ENCODE measurements around the gene CST9. TPM values are rescaled to one million over a fixed set of nuclear protein-coding genes. Genes with fewer than 3 reads are reported as not detected.

The CST9 gene
- total RNA-seq, 1 experiment from 2014 or later, result not detected

DNA sequence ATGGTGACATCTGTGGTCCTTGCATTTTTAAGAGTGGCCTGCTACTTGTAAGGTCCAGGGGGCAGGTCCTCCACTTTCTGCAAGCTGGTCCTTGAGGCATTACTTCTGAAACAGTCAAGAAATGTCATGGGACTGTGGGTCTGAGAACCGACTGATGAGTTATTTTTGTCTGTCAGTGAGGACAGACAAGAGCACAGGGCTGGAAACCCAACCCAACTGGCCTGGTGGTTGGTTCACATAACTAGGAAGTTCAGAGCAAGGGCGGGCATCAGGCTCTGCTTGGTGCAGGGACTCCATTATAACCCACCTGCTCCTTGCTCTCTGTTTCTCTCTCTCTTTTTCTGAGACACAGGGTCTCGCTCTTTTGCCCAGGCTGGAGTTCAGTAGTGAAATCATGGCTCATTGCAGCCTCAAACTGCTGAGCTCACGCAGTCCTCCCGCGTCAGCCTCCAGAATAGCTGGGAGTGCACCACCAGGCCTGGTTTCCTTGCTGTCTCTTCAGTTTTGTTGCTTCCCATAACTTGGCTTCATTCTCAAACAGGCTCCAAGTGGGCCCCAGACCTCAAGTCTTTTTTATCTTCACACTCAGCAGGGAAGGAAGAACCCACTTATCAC, 22.8 kb upstream of the CST9 start:
- POLR2A ChIA-PET, result interaction anchor here (1.0 kb wide), 1 partner anchor 9 kb away, joined by 5 read pairs; the partner anchor contains the start of gene CST3
- Histone ChIP-seq H3K9me3 (ENCODE audit: control insufficient read depth in 1 of 2, insufficient read depth in 1 of 2, low read depth in 1 of 2, low read length in 2 of 2) (peaks cover 0 to 8% of the 10 kb centered on the region in 2 experiments; a peak in 1 of 4 replicates), H2AFZ (ENCODE audit: low read depth, low read length, poor library complexity, severe bottlenecking) (peak overlapping the region; percentile 92), H4K20me1 (ENCODE audit: insufficient read depth) (no peaks in the 10 kb centered on the region), H3K9me2 (ENCODE audit: insufficient read depth) (no peaks in the 10 kb centered on the region), H3K27ac (ENCODE audit: low read depth, low read length) (peak overlapping the region; percentile 34; the same call in 1 of the 2 replicates), H3K4me1 (ENCODE audit: control insufficient read depth in 1 of 2, insufficient read depth in 2 of 2, low read length in 2 of 2) (peaks cover 20 to 44% of the 10 kb centered on the region in 2 experiments), H3K9ac (ENCODE audit: low read length) (peak overlapping the region; percentile 42), H3K79me2 (ENCODE audit: insufficient read depth, low read length) (no peaks in the 10 kb centered on the region), H3K36me3 (ENCODE audit: control insufficient read depth in 1 of 2, insufficient read depth in 2 of 2, low read length in 2 of 2) (no peaks in the 10 kb centered on the region), H3K4me3 (replicated peaks in 1 of 2; ENCODE audit: low read depth in 1 of 2, low read length in 2 of 2) (0 out of 4 replicates have a peak overlapping the region, but pooled peaks of 1 of the 2 experiments have one; percentile 19), H3K4me2 (ENCODE audit: low read length) (peak overlapping the region; percentile 67), H3K27me3 (ENCODE audit: insufficient read depth, low read length) (no peaks in the 10 kb centered on the region)
- DNase-seq (ENCODE audit: low read depth, low spot score), result no peak
- no TSS peak for BruUV-seq (replicated peaks)
- peak; percentile 5; the same call in 1 of the 2 replicates for ATAC-seq
- intact Hi-C loops (cut with micrococcal nuclease), result no loop called here
- RAD21 ChIA-PET (ENCODE audit: low non-redundant PET in 1 of 2, low total read pairs in 2 of 2, uncharacterized antibody in 2 of 2, unreplicated experiment in 2 of 2), result no interaction called here
- CTCF ChIA-PET, result no interaction called here
- TF ChIP-seq SRF (IDR thresholded peaks at IDR 0.05; ENCODE audit: low read depth), result no peak
- TF ChIP-seq CEBPB (IDR thresholded peaks at IDR 0.05; ENCODE audit: low read depth), result no peak
- TF ChIP-seq YY1 (IDR thresholded peaks at IDR 0.05; ENCODE audit: extremely low read depth, insufficient replicate concordance, low read depth, low read length), result no peak
- TF ChIP-seq EZH2 (IDR thresholded peaks at IDR 0.05), result no peak

DNA sequence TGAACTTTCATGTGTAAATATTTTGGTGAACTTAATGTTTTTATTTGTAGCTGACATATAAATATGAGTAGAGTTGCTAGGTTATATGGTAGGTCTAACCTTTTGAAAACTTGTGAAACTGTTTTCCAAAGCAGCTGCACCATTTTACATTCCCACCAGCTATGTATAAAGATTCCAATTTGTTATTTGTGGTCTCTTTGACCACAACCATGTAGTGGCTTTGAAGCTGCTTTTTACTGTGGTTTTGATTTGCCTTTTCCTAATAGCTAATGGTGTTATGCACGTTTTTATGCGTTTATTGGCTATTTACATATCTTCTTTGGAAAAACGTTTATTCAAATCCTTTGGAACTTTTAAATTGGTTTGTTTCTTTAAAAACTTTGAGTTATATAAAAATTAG, 21.8 kb upstream of the CST9 start:
- ATAC-seq (no peak), DNase-seq (ENCODE audit: low read depth, low spot score) (no peak)
- Histone ChIP-seq H3K27ac (ENCODE audit: low read depth, low read length) (no peak overlapping the region), H3K9ac (ENCODE audit: low read length) (no peak overlapping the region), H3K79me2 (ENCODE audit: insufficient read depth, low read length) (no peaks in the 10 kb centered on the region), H3K4me3 (replicated peaks in 1 of 2; ENCODE audit: low read depth in 1 of 2, low read length in 2 of 2) (no peak overlapping the region), H3K4me1 (ENCODE audit: control insufficient read depth in 1 of 2, insufficient read depth in 2 of 2, low read length in 2 of 2) (peaks cover 27 to 53% of the 10 kb centered on the region in 2 experiments), H3K9me3 (ENCODE audit: control insufficient read depth in 1 of 2, insufficient read depth in 1 of 2, low read depth in 1 of 2, low read length in 2 of 2) (peaks cover 0 to 8% of the 10 kb centered on the region in 2 experiments; a peak in 1 of 4 replicates), H4K20me1 (ENCODE audit: insufficient read depth) (no peaks in the 10 kb centered on the region), H3K36me3 (ENCODE audit: control insufficient read depth in 1 of 2, insufficient read depth in 2 of 2, low read length in 2 of 2) (no peaks in the 10 kb centered on the region), H3K9me2 (ENCODE audit: insufficient read depth) (no peaks in the 10 kb centered on the region), H3K4me2 (ENCODE audit: low read length) (no peak overlapping the region), H2AFZ (ENCODE audit: low read depth, low read length, poor library complexity, severe bottlenecking) (no peak overlapping the region), H3K27me3 (ENCODE audit: insufficient read depth, low read length) (no peaks in the 10 kb centered on the region)
- intact Hi-C loops (cut with micrococcal nuclease), result no loop called here
- TF ChIP-seq FOSL1 (IDR thresholded peaks at IDR 0.05; ENCODE audit: low read depth) (no peak), CEBPB (IDR thresholded peaks at IDR 0.05; ENCODE audit: low read depth) (no peak), ELF1 (IDR thresholded peaks at IDR 0.05; ENCODE audit: borderline replicate concordance, low read depth) (no peak), TCF7L2 (IDR thresholded peaks at IDR 0.05; ENCODE audit: borderline replicate concordance, extremely low read depth, insufficient read depth, insufficient read length) (no peak), EZH2 (IDR thresholded peaks at IDR 0.05) (no peak), YY1 (IDR thresholded peaks at IDR 0.05; ENCODE audit: extremely low read depth, insufficient replicate concordance, low read depth, low read length) (no peak)
- TF ChIP-seq, protein P1, sequence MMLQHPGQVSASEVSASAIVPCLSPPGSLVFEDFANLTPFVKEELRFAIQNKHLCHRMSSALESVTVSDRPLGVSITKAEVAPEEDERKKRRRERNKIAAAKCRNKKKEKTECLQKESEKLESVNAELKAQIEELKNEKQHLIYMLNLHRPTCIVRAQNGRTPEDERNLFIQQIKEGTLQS (IDR thresholded peaks at IDR 0.05), result no peak
- RAD21 ChIA-PET (ENCODE audit: low non-redundant PET in 1 of 2, low total read pairs in 2 of 2, uncharacterized antibody in 2 of 2, unreplicated experiment in 2 of 2), result no interaction called here
- no TSS peak for BruUV-seq (replicated peaks)
- POLR2A ChIA-PET, result no interaction called here
- CTCF ChIA-PET, result no interaction called here

Data from HCT116 (cell line).